H1 (cell line): Measurements from ENCODE around the gene CARD11. TPM values are rescaled to one million over a fixed set of nuclear protein-coding genes. Genes with fewer than 3 reads are reported as not detected.

Experiments
- FOSL1 ChIP-seq: IDR thresholded peaks from 2 replicates; pipeline ENCODE4 v1.6.1; 2011; ENCODE audit warnings: mild to moderate bottlenecking, low read depth, low read length, moderate library complexity; ENCODE audit not compliant: insufficient read depth
- HDAC6 ChIP-seq: IDR thresholded peaks from one replicate; pipeline ENCODE4 v1.7.1; 2012; ENCODE audit warnings: low read depth, mild to moderate bottlenecking, inconsistent platforms, low read length, moderate library complexity
- NANOG ChIP-seq: IDR thresholded peaks from 2 replicates; pipeline ENCODE4 v1.6.1; 2011; ENCODE audit warnings: low read length, low read depth, mild to moderate bottlenecking, inconsistent platforms; ENCODE audit not compliant: insufficient read depth, poor library complexity, severe bottlenecking
- POU5F1 ChIP-seq: IDR thresholded peaks from 2 replicates; pipeline ENCODE4 v1.6.1; 2011; ENCODE audit warnings: low read depth, mild to moderate bottlenecking, low read length, moderate library complexity
- RAD21 ChIP-seq, 2 experiments: IDR thresholded peaks in 1 of 2; conservative IDR thresholded peaks in 1 of 2; 2 replicates each; pipeline ENCODE4 v1.6.1; 2011; ENCODE audit warnings: low read depth in 2 of 2, low read length in 2 of 2, improper control_type of control experiment in 1 of 2, inconsistent platforms in 1 of 2, mild to moderate bottlenecking in 1 of 2, moderate library complexity in 1 of 2
- SAP30 ChIP-seq: fragments of 300-600 bp; sonication (generic); IDR thresholded peaks from 2 replicates; pipeline ENCODE4 v1.7.1; 2012; ENCODE audit warnings: low read length, moderate library complexity, mild to moderate bottlenecking, inconsistent platforms; ENCODE audit not compliant: insufficient read depth, insufficient replicate concordance
- SP2 ChIP-seq: IDR thresholded peaks from 2 replicates; pipeline ENCODE4 v1.6.1; 2012; ENCODE audit warnings: mild to moderate bottlenecking, low read length, inconsistent platforms
- polyA plus RNA-seq, 7 experiments: library from polyadenylated mRNA; depleted of rRNA in 3 of 7; stranded (reverse) in 5 of 7; unstranded in 2 of 7; fragments of >200 nt in 5 of 7; fragments of 200-250 nt in 2 of 7; gene quantifications; 1 replicate in 5 of 7; 2 replicates in 1 of 7; 4 replicates in 1 of 7; pipeline versions ENCODE4 v1.2.1 to v1.2.3, GENCODE V29; 2011 to 2013; ENCODE audit warnings: missing spikeins in 2 of 7, mixed read lengths in 2 of 7
- total RNA-seq: library from RNA; stranded (reverse); fragmentation: NEBNext Ultra II Directional; extraction: Animal tissue kit (Norgen Biotek cat#: 25700); gene quantifications from 2 replicates; pipeline ENCODE4 v1.2.1, GENCODE V29; 2021
- TF ChIP-seq, protein P1 (sequence below): IDR thresholded peaks from 2 replicates; pipeline ENCODE4 v1.6.1; 2011; ENCODE audit warnings: low read length, improper control_type of control experiment

CARD11 gene
- total and polyA plus RNA-seq, 2 of the 8 experiments (the other 6 are each of a cell fraction or from before 2014, with no cell fraction given) = 12.6 to 29.8 TPM

DNA sequence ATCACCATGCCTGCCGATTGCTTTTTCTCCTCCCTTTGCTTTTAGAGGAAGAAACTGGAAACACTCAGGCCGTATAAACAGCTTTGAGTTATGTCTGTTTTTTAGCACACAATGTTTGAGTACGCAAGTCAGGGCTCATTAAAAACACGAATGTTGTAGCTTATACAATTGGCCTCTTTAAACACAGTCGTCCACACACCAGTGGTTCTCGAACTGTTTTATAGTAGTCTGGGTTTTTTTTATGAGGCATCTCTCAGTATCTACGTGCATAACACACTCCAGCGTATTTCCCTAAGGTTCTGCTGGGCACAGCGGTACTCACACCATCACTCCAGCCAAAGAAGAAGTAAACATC lies 13.4 kb upstream of the CARD11 start (continued):
- TF ChIP-seq, protein P1, sequence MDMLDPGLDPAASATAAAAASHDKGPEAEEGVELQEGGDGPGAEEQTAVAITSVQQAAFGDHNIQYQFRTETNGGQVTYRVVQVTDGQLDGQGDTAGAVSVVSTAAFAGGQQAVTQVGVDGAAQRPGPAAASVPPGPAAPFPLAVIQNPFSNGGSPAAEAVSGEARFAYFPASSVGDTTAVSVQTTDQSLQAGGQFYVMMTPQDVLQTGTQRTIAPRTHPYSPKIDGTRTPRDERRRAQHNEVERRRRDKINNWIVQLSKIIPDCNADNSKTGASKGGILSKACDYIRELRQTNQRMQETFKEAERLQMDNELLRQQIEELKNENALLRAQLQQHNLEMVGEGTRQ = no peak
- TF ChIP-seq SAP30 = no peak
- TF ChIP-seq POU5F1 = no peak
- no peak for TF ChIP-seq HDAC6
- TF ChIP-seq NANOG = no peak
- TF ChIP-seq FOSL1 = no peak
- no peak for TF ChIP-seq SP2
- TF ChIP-seq RAD21 (IDR thresholded peaks at IDR 0.05 in 1 of 2, conservative IDR thresholded peaks at IDR 0.05 in 1 of 2; ENCODE audit: low read depth in 2 of 2, low read length in 2 of 2) = no peak
